GM19239 (cell line): ENCODE measurements around the gene KLF6.

Experiments used
- DNase-seq: peaks from one replicate; pipeline ENCODE4 v3.0.0; 2011; ENCODE audit warnings: low spot score; ENCODE audit not compliant: insufficient read length
- FAIRE-seq: peaks from 2 replicates; lab custom pipeline; 2011; peaks lifted over from hg19 to GRCh38; lab: Jason Lieb, UNC

KLF6 gene

DNA sequence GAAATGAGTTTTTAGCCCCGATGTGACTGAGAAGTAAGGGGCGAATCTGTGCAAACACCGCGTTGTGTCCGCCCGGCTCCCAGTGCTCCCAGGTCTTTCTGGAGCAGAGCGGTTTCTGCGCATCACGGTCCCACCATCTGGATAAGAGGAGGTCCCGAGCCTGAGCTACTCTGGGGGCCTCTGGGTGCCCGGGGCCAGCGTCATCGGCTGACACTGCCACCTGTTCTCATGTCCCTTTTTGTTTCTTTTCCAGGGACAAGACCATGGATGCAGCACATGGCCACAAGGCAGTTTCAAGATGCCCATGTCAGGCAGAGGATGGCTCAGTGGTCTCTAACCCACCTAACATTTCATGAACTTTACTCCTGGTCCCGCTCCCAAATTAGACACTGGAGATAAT, 24.9 kb downstream of the KLF6 start:
- FAIRE-seq (no peak), DNase-seq (no peak)

DNA sequence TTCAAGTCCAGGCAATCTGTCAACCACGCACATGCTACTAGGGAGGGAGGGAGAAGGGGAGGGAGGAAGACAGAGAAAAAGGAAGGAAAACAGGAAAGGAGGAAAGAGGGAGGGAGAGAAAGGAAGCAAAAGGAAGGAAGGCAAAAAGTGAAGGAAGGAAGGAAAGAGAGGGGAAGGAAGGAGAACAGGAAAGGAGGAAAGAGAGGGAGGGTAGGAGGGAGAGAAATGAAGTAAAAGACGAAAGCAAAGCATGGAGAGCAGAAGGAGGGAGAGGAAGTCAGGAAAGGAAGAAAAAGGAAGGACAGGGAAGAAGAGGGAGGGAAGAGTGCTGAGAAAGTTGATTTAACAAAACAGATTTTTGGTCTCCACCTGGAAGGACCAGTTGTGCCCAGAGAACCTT, 25.6 kb downstream of the KLF6 start:
- no peak for DNase-seq
- no peak for FAIRE-seq

DNA sequence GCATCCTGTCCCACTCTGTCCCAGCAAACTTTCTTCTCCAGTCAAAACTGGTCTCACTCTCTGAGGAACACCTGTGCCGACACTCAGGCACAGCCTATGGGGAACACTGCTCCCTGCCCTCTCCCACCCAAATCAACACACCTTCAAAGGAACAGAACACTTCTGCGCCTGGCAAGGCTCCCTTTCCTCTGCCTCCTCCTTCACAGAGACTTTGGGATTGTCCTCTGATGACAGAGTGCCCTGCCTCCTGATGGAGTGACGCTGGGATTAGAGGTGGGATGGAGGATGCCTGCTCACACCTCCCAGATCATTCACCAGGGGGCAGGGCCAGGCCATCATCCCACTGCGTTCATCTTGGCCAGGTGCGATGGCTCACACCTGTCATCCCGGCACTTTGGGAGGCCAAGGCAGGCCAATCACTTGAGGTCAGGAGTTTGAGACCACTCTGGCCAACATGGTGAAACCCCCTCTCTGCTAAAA, 26.5 kb downstream of the KLF6 start:
- FAIRE-seq: peak; percentile 37
- DNase-seq: no peak

DNA sequence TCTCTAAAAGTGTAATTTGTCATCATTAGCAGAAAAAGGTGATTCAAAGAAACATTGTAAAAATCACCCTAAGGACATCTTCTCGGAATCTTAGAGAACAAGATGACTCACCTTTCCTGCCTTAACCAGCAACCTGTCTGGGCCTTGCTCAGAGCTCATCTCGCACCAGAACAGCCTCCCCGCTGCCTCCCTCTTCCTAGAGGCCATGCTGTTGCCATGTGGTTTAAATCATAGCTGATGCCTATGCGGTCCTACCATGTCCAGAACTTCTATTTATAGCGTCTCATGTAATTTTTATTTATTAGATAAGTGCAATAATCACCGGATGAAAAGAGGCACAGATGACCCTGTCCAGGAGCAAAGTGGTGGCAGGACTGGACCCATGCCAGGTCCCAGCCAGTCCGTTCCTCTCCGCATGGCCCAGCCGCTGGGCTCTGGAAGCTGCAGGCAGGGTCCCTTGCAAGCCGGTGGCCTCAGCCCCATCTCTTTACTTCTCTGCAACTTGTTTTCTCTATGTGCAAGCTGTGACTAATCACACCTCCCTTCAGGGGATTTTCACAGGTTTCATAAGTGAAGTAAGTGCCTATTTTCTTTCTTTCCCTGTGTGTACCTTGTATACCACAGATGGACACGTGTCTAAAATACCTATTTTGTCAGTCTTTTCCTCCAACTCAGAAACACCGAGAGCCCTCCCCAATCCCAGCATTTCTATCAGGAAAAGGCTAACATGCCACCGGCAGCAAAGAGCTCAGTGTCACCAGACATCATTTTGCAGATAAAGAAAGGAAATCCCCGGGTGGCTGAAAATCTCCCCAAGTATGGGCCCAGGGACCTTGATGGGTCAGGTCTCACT, 27.1 kb downstream of the KLF6 start:
- DNase-seq: no peak
- FAIRE-seq: peak; percentile 93

DNA sequence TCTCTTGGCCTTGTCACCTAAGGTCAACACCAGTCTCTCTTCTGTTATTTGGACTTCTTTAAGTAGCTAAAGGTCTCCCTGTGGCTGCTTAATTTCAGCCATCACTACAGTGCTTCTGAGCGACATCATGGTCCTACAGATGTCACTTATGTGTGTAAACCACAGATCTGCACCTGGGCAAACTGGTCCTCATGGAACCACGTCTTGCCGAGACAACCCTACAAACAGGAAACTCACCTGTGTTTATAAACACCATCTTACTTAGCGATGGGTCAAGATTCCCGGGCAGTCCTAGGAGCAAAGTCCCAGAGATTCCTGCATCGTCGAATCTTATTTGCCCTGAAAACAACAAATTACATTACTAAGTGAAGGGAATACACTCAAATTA, 27.8 kb downstream of the KLF6 start:
- DNase-seq: no peak
- peak; percentile 42 for FAIRE-seq

DNA sequence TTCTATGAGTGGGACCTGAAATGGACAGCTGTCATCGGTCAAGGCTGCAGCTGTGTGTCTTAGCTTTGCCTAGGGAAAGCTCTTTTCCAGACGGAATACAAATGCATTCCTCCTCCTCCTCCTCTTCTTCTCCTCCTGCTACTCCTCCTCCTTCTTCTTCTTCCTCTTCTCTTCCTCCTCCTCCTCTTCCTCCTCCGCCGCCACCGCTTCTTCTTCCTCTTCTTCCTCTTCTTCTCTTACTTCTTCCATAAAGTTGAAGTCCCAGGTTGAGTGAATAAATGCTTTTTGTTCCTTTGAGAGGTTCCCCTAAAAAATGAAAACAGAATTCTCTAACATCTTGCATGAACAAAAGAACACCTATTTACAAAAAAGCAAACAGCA, 28.7 kb downstream of the KLF6 start:
- DNase-seq (no peak), FAIRE-seq (no peak)

DNA sequence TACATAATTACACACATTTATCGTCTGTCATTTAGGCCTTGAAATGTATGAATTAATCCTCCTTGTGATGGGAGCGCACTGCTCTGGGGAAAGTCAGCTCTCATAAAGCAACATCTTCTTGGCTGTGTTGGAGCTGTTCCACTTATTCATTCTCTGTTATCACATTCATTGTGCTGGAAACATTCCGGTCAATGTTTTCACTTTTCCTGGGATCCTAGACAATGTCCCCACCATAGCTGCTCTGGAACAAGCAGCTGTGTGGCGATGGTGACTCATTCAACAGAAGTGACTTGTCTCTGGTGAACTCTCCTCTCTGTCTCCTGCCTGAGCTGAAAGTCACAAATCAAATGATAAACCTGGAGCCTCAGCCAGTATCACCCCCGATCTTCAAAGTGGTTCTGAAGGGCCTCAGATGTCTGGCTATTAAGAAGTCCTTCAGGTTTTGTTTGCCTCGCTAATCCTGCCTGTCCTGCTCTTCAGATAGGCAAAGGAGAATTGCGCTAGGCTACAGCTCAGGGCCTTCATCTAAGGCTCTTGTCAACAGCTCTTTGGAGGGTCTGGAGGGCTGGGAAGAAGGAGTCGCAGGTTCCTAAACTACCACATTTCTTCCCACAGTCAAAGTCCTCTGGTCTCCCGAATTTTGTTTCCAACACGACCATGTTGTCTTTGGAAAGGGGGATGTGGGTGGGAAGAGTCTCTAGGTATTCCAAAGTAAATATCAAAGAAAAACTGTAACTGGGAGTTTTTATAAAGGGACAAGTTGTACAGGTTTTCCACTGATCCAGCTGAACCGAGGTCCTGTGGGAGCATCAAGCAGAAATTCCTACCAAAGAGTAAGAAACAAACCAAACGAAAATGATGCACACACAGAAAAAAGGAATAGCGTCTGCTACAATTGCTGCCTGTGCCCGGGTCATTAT, 29.3 kb downstream of the KLF6 start:
- no peak for FAIRE-seq
- no peak for DNase-seq

DNA sequence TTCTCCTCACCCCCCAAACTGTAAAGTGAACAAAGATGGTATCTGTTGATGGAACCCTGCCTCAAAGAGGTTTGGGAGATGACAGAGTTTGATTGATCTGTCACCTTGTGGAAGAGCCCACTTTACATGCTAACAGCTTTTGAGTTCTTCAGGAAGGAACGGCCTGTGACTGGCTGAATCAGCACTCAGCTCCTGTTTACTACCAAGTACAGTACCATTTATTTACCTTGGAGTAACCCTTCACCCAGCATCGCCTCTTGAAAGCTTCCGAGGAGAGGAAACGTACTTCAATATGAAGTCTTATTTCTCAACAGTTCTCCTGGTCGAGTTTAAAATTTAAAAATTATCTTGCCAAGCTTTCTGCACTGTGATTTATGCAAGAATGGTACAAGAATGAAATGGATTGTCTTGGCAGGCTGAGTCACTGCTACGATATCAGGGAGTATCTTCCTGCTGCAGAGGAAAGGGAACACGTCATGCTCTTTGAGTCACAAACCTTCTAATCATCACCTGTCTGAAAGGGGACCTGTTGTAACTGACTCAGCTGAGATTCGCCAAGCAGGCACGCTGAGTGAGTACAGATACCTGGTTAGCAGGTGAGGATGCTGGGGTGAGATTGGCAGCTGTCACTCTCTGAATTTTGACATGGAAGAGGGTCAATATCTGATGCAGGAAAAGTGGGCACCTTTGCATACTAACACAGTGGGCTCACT, 30.1 kb downstream of the KLF6 start:
- FAIRE-seq: no peak
- DNase-seq: no peak

DNA sequence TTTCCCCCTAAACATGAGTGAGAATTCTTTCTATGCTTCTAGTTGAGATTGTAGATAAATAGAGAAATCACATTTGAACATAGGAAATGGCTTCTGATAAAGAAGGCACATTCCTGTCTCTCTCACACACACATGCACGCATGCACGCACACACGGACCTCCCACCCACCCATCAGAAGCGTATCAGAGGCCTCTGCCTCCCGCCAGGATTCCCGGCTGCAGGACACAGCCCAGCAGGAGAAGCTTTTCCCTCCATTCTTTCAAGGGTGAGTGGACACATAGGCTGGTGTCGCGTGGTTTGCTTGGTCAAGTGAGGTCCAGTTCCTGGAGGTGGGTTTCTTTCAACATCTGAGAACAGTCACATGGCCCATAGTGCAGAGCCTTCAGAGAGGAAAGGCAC, 34.2 kb downstream of the KLF6 start:
- DNase-seq (no peak), FAIRE-seq (no peak)

DNA sequence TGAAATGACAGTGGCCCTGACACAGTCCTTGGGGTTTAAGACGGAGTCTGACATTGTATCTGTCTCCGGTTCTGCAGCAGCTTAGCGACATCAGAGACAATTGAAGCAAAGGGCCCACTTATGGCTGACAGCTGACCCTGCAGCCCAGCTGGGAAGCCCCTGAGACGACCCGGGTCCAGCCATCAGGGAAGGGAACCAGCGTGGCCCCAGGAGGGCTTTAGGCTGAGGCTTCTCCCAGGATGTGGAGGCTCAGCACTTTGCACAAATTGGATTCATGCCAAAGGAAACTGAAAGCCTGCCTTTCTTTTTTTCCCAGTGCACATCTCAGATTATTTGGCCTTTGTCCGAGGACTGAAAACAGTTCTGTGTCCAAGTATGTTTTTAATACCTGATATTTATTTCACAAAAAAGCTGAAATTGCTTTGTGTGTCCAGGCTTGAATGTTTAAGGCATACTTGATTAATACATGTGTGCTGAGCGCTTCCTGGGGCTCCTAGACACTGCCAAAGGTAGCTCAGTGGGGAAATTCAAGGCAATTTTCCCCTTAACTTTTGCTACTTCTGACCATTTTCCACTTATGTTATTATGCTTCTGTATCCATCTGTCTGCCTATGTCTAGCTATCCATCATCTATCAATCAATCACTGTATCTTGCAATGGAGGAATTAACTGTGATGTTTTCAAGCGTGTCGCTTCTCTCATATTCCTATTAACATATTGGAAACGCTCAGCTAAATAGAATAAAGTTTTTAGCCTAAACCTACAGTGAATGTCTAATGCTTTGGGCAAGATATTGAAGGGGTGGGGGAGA, 34.8 kb downstream of the KLF6 start:
- DNase-seq: no peak
- no peak for FAIRE-seq

DNA sequence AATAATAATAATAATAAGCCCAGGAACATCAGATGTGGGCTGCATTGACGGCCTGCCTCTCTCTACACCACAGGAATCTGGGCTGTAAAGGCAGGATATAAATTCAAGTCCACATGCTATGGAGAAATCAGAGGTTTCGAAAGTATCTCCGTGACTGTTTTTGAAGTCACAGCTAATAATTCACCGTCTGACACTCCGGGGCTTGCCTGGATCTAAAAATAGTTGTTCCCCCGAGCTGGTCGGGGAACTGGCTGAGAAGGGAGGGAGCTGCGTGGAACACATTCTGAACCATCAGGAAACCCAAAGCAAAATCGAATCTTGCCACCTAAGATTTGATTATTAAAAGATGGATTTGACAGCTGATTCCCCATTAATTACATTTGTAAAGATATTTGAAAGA, 35.4 kb downstream of the KLF6 start:
- peak; percentile 84 for FAIRE-seq
- no peak for DNase-seq

DNA sequence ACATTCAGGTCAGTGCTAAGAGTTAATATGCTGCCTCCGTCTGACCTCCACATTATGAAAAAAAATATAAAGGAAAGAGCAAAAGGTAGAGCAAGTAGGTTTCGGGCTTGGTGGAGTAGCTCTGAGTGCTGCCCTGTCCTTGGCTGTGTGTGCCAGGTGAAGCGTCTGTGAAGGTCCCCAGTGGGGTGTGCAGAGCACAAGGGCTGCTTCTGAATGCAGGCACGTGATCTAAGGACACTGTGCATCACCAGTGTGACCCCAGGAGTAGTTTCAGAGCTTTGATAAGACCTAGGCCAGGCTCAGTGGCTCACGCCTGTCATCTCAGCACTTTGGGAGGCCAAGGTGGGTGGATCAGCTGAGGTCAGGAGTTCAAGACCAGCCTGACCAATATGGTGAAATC, 36.0 kb downstream of the KLF6 start:
- FAIRE-seq: no peak

DNA sequence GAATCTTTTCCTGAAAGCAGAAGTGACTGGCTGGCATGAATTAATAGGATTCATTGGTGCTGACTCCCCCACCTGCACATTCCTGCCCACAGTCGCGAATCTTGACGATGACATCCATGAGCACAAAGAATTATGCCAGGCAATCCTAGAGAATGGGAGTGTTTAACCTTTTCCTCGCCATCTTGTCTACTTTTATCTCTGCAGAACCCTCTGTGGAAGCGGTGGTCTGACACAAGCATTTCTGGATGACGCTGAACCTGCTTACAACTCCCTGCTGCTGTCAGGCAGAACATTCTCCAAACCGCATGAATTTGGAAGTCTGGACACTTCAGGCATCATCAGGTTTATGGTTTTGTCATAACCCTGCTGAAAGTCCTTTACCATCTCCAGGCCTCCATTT, 36.5 kb downstream of the KLF6 start:
- peak; percentile 4 for FAIRE-seq

More for the DNA sequence above, 36.0 kb downstream of the KLF6 start:
- no peak for DNase-seq

DNA sequence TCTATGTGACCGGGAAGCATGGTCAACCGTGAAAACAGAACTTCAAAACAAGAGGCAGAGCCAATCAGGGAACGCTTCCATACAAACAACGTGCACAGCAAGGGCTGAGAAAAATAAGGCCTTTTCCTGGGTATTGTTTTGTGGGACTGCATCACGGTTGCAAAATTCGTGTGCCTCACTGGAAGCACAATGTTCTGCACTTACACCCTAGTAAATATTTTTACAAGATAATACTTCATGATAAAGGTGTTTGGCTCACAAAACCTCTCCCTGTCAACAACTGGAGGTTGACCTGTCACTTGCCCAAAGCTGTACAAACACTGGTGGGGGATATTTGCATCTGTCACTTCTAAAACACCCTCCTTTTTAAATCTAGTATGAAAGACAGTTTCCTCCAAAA, 37.0 kb downstream of the KLF6 start:
- FAIRE-seq: no peak
- DNase-seq: no peak

More for the DNA sequence above, 36.5 kb downstream of the KLF6 start:
- no peak for DNase-seq

DNA sequence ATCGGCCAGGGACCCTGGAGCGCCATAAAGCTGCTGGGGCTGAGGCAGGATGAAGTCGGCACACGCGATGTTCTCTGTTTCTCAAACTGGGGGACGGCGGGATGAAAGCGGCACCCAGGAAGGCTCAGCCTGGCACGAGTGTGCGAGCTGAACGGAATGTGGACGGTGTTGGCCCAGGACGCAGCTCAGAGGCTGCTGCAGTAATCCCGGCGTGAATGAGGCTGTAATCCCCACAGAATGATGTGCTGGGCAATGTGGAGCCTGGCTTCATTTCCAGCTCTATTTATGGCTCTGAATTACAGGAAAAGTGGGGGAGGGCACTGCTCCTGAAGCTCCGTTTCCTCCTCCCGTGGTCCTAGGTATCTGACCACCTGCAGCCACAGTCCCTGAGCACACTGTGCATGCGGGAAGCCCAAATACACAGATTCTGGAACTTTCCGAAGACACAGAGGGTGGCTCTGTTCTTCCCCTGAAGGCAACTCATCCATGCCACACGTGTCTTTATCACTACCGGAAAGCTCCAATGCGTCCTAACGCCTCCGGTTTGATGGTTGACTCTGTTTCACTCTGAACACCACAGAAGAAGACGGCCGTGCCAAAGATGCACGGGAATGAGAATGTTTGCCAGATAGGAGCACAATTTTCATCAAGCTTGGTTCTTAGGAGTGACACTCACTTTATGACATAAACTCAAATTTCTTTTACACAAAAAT, 37.6 kb downstream of the KLF6 start:
- DNase-seq (no peak), FAIRE-seq (no peak)

DNA sequence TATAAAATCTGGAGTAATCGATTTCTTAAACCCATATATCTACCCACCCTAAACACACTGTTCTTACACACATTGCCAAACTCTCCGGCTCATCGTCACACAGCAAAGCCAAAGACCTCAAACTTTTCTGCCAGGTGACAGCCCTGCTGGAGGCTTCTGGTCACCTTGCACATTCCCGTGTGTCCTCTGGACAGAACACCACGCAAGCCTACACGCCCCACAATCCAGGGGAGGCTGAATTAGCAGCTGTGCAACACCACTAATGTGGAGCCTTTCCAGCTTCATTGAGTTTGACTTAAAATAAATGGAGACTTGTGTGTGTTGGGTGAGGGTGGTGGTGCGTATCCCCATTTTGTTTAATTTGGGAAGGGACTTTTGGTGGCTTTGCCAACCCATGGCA, 38.4 kb downstream of the KLF6 start:
- no peak for FAIRE-seq
- no peak for DNase-seq

DNA sequence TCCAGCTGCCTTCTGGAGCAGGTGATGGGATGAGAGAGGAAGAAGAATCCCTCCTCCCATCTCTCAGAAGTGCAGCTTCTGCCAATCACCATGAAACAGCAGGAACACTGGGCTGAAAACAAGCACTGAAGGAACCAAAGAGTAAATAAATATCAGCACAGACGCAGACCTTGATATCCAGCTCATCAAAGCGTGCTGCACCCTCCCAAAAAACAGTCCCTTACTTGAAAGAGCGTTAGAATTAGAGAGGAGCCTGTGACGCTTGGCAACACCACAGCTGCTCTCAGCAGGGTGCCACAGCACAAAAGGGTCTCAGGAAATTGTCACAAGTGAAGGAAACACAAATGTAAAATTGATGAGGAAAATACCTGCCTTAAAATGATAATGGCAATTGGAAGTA, 39.5 kb downstream of the KLF6 start:
- FAIRE-seq (no peak), DNase-seq (no peak)

DNA sequence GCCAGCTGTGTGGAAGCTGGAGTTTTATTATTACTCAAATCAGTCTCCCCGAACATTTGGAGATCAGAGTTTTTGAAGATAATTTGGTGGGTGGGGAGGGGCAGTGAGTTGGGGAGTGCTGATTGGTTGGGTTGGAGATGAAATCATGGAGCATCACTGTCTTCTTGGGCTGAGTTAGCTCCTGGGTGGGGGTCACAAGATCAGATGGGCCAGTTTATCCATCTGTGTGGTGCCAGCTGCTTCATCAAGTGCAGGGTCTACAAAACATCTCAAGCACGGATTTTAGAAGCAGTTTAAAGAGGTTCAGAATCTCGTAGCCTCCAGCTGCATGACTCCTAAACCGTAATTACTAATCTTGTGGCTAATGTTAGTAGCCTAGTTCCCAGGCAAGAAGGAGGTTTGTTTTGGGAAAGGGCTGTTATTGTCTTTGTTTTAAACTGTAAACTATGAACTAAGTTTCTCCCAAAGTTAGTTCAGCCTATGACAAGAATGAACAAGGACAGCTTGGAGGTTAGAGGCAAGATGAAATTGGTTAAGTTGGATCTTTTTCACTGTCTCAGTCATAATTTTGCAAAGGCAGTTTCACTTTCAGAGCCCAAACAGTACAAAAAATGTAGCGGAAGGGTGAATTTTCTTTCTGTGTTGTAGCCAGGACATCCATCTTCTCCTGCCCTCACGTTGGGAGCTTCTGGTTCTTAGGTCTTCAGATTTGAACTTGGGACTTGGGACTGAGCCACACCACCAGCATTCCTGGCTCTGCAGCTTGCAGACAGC, 43.1 kb downstream of the KLF6 start:
- FAIRE-seq (peak; percentile 68), DNase-seq (no peak)
